Stimulated activated CD4-positive, alpha-beta T cell treated with anti-CD3 and anti-CD28 coated beads, TNF-alpha, amount 100 ng/mL, for 4 hours (primary cell): ENCODE data around the gene IL22RA1.

Source experiments
- DNase-seq, 3 experiments: peaks; one replicate each; pipeline ENCODE4 v3.0.0-alpha.2; 2020; ENCODE audit warnings: low read depth in 3 of 3

The IL22RA1 gene

DNA sequence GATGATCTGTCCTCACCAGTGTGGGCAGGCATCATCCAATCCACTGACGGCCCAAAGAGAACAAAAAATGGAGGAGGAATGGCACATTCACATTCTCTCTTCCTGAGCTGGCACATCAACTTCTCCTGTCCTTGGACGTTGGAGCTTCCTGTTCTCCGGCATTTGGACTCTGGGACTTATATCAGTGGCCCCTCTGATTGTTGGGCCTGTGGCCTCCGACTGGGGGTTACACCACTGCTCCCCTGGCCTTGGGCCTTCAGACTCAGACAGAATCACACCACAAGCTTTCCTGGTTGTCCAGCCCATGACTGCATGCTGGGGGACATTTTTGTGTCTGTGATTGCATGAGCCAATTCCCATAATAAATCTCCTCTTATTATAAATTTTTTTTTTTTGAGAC, 24.1 kb upstream of the IL22RA1 start:
- no peak for DNase-seq

- DNase-seq: no peak
Observed at GRCh38 chr1:24165500-24165899, 22.6 kb upstream of the IL22RA1 start.

DNA sequence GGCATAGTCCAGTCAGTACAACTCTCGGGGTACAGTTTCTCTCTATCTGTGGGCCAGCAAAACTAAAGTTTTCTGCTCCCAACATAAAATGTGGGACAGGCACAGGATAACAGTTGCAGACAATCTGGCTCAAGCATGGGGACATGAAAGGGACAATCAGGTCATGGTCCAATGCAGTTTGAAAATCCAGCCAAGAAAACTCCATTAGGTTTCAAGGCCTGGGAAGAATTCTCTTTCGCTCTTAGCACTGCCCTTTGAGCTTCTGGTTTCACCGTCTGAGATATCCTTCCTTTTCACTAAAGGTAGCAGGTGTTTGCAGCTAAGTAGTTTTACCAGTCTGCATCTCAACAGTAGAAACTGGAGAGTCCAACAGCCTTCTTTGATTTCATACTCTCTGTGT, 21.1 kb upstream of the IL22RA1 start:
- no peak for DNase-seq

DNA sequence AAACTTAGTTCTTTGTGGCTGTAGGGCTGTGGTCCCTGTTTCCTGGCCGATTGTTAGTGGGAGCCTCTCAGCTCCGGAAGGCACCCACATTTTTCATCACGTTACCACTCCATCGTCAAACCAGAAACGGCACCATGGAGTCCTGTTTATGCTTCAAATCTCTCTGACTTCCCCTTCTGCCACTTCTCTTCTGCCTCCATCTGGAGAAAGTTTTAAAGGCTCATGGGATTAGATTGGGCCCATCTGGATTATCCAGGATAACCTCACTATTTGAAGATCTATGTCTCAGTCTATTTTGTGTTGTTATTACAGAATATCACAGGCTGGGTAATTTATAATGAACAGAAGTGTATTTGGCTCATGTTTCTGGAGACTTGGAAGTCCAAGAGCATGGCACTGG, 19.3 kb upstream of the IL22RA1 start:
- DNase-seq: no peak

DNA sequence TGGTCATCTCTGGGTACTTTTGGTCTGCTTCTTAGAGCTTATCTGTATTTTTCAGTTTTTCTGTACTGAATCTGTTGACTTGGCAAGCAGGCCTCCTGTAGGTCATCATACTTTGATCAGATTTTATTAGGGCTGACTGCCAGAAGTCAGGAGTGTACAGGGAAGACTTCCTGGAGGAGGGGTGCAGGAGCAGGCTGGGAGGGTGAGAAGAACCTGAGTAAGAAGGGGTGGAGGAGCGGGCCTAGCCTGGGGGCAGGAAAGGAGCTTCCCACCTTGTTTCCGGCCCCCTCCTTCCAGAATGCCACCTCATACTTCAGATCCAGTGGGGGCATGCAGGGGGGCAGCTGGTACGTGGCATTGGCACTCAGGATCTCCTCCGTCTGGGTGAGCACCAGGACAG, 18.3 kb upstream of the IL22RA1 start:
- DNase-seq: no peak

DNA sequence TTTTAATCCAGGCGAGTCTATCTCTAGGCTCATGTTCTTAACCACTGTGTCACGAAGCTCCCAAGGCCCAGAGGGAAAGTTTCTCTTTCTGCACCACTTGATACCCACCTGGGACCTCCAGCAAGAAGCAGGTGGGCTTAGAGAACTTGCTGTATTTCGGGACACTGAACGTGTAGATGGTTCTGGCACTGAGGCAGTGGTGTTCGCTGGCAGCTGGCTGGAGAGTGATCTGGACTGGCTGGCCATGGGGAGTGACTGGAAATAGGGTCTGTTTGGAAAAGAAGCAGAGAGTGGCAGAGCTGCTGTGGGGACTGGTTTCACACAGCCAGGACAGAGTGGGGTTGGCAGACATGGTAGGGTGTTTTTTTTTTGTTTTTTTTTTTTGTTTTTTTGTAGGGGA, 16.4 kb upstream of the IL22RA1 start:
- no peak for DNase-seq

- no peak for DNase-seq
Observed at GRCh38 chr1:24157918-24158481, 15.1 kb upstream of the IL22RA1 start.

DNA sequence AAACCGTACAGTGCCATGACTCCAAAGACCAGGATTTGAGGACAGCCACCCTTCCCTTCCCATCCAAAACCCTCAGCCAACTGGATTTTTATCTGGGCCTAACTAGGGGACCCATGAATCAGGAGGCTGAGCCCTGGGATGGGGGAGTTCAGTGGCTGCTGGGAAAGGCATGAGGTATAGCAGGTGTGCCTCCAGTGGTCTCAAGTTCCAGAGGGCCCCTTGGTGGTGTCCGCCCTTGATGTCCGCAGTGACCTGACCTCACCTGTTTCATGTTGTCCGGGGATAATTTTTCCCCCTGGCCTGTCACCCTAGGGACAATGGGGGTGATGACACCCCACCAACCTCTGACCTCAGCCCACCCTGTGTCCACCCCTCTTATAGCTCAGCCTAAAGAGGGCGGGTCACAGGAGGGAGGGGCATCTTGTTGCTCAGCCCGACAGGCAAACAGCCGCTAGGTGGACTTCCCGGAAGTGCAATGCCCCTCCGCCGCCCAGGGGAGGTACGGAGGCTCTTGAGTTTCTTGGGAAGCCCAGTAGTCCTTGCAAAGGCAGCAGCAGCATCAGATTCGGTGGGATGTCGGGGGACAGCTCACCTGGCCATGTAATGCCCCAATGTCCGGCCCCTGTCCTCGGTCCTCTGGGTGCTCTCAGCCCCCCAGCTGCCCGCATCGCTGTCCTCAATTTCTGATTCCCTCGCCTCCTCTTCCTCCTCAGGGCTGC, 13.8 kb upstream of the IL22RA1 start:
- no peak for DNase-seq

DNA sequence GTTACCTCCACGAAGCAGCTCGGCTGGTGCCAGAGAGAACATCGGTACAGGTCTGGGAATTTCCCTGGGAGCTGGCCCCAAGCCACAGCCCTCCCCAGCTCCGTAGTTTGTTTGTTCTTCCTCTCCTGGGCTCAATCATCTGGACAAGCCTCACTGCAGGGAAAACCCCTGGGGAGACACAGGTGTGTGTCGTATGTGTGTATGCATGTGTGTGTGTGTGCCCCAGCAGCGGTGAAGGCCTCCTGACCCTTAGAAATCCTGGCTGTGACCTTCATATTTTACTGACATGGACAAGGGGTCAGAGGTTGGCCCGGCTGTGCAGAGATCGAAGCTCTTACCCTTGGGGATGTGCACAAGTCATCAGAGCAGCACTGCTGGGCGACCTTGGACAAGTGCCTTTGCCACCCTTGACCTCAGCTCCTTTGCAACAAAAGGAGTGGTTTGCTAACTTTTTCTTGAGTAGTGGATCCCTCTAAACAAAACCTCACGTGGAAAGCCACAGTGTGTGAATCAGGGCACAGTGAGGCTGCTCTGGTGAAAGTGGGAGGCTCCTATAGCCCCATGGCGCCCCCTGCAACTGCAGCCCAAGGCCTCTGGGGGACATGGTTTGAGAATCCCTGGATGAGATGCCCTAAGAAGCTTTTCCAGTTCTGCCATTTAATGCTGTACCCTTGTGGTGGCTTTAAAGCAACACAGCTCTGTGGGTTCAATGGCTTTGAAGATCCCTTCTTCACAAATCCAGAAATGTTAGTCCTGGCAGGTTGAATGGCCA, 12.3 kb upstream of the IL22RA1 start:
- no peak for DNase-seq

GRCh38 chr1:24154215-24154614, 11.3 kb upstream of the IL22RA1 start:
- no peak for DNase-seq

DNA sequence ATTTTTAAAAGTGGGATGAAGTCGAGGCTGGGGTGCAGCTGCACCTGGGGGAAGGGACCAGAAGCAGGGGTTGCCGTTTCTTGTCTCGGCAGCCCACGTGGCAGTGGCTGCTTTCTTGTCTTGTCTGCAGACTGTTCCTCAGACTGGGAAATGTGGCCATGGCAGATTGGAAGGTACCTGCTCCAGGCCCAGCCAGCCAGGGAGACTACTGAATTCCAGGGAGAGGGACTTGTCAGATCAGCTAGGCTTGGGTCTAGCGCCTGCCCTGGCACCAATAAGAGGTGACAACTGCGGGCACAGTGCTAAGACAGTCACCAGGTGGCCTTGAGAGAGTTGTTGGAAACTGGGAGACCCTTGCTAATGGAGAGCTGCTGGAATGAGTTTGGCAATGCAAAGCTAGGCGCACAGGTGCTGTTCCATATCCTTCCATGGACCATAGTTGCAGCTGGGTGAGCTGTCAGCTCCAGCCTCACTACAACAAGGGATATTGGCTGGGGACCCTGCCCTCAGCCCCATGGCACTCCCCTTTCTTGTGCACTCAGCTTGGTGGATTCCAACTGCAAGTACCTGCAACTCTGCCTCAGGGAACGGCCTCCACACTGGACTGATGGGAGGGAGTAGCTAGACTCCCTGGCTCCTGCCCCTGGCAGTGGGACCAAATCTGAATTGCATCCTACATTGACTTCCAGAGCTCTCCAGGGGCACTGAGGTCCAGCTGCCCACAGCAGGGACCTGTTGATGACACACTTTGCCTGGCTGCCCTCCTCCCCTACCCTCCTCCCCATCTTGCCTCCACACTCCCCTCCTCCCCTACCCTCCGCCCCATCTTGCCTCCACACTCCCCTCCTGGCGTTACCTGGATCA, 9.9 kb upstream of the IL22RA1 start:
- DNase-seq: no peak

DNA sequence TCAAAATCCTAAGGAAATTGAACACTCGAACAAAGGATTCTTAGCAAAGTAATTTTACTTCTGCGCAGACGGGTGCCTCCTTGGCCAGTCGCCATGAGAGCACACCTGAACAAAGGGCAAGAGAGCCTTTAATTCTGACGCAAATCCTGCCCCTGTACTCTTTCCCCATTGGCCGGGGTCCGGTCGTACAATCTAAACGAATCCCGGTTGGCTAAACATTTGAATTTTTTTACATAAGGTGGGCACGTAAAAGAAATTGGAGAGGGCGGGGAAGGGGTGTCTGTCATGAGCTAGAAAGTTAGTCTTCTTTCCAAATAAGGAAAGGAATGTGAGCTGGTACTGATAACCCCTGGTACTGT, 8.2 kb upstream of the IL22RA1 start:
- no peak for DNase-seq

- DNase-seq: peak; percentile 74 to 82 (median 79)
Observed at GRCh38 chr1:24150234-24151174, 7.6 kb upstream of the IL22RA1 start.

GRCh38 chr1:24149866-24150233, 6.9 kb upstream of the IL22RA1 start:
- DNase-seq: peak; percentile 21 to 36 (median 22)

- no peak for DNase-seq
Observed at GRCh38 chr1:24147816-24148215, 4.9 kb upstream of the IL22RA1 start.

GRCh38 chr1:24147194-24147593, 4.3 kb upstream of the IL22RA1 start:
- no peak for DNase-seq

DNA sequence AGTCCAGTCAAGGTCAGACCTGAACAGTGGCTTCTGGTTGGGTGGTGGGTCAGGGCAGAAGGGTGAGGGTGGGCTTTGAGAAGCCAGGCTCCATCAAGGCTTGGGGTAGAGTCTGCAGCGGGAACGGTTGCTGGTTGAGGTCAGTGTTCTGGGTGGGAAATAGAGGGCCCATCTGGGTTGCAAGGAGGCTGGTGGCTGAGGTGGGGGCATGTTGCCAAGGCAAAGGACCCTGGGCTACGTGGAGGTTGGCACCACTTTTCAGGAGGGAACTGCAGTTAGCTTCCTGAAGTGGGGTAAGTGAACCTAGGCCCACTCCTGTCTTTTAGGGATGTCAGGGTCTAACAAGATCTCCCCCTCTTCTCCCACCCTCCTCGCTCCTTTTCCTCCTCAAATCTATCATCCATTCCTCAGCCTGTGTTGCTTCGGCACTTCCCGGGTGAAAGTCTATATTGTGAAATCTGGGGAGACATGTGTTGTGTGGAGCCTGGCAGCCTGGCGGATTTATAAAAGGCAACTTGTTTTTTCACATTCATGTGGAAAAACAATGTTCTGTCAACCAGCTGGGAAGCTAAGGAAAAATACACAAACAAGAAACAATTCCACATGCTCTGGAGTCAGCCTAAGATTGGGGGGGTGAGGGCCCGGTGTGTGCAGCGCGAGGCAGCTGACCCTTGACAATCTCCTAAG, 1.5 kb downstream of the IL22RA1 start:
- DNase-seq: no peak

DNA sequence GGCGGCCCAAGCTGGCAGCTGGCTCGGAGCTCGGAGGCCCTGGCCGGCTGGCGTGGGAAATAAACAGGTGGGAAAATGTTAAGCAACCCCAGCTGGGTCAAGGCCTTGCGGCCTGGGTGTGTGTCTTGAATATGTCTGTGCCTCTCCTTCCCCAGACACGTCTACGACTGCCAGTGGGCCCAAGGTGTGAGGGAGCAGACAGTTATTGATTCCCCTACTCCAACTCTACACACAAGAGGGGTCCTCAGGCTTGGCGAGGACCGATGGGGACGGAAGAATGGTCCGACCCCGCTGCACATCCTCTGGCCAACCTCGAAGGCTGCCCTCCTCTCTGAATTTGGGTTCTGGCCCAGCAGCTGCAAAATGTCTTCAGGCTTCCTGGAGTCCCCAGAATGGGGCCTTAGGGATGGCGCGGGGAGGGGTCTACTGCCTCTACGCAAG, 2.2 kb downstream of the IL22RA1 start:
- no peak for DNase-seq

DNA sequence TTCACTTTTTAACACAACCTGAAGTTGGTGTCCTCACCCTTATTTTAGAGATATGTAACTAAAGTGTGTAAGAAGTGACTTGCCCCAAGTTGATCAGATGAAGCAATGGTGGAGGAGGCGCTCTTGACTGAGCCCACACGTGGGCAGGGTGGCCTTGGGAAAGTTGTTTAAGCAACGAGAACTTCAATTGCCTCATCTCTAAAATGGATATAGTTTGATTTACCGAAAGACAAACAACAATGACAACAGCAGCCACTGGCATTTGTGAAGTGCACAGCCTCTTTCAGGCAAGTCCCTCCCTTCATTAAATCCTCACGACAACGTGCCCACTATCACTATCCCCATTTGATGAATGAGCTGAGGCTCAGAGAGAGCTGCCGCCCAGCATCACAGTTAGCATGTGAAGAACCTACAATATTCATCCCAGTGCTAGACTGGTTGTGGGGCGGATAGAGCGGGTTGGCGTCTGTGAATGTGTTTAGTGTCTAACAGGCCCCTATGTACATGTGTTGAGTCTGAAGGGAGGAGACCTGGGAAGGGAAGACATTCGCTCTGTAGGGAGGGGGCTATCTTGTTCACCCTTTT, 3.0 kb downstream of the IL22RA1 start:
- no peak for DNase-seq

DNA sequence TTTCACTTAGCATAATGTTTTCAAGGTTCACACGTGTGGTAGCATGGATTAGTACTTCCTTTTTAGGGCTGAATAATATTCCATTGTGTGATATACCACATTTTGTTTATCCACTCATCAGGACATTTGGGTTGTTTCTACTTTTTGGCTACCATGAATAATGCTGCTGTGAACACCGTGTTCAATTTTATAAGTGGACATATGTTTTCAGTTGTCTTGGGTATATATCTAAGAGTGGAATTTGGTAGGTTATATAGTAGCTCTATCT, 3.8 kb downstream of the IL22RA1 start:
- DNase-seq: no peak
